HG02870 (cell line): ENCODE results near the gene UBAP2L.

Experiments
- ATAC-seq: cut with Tn5 transposase; IDR thresholded peaks from one replicate; pipeline ENCODE4 v1.9.1; 2021; ENCODE audit warnings: mild to moderate bottlenecking, moderate library complexity; ENCODE audit not compliant: unreplicated experiment

UBAP2L gene

GRCh38 chr1:154220071-154220969 is at the start of gene UBAP2L:
Gene UBAP2L (plus strand): TSS chr1:154220955. CDS start chr1:154225124, 4,169 bp downstream.
- peak; percentile 89 for ATAC-seq

- ATAC-seq = no peak
These were observed 49.6 kb upstream of the UBAP2L start for GRCh38 chr1:154171223-154171583.

- ATAC-seq = no peak
These were observed 48.9 kb upstream of the UBAP2L start for GRCh38 chr1:154171880-154172279.

GRCh38 chr1:154174654-154175053 is 46.1 kb upstream of the UBAP2L start:
- ATAC-seq = no peak

GRCh38 chr1:154176337-154176736 is 44.4 kb upstream of the UBAP2L start:
- no peak for ATAC-seq

- no peak for ATAC-seq
These were observed 42.7 kb upstream of the UBAP2L start for GRCh38 chr1:154178013-154178412.

- no peak for ATAC-seq
These were observed 41.6 kb upstream of the UBAP2L start for GRCh38 chr1:154178911-154179811.

GRCh38 chr1:154179946-154180687 is 40.6 kb upstream of the UBAP2L start:
- ATAC-seq = no peak

- no peak for ATAC-seq
These were observed 38.8 kb upstream of the UBAP2L start for GRCh38 chr1:154181944-154182343.

GRCh38 chr1:154182344-154183045 is 38.3 kb upstream of the UBAP2L start:
- ATAC-seq = peak; percentile 44

GRCh38 chr1:154183046-154183915 is 37.5 kb upstream of the UBAP2L start:
- ATAC-seq = peak; percentile 58

- ATAC-seq = no peak
These were observed 34.6 kb upstream of the UBAP2L start for GRCh38 chr1:154186177-154186576.

GRCh38 chr1:154186852-154187501 is 33.8 kb upstream of the UBAP2L start:
- no peak for ATAC-seq

GRCh38 chr1:154190550-154190949 is 30.2 kb upstream of the UBAP2L start:
- ATAC-seq = no peak

GRCh38 chr1:154191990-154192461 is 28.7 kb upstream of the UBAP2L start, which contains the start of gene TPM3:
Gene TPM3 (minus strand): TSS chr1:154192100. CDS start chr1:154192018, 82 bp downstream.
- no peak for ATAC-seq

- no peak for ATAC-seq
These were observed 28.3 kb upstream of the UBAP2L start for GRCh38 chr1:154192476-154192875.

- ATAC-seq = no peak
These were observed 26.9 kb upstream of the UBAP2L start for GRCh38 chr1:154193821-154194220.

- ATAC-seq = no peak
These were observed 21.8 kb upstream of the UBAP2L start for GRCh38 chr1:154198756-154199562.
